GM21367 (cell line): Measurements from ENCODE around the gene EXOC3L2.

Experiments used
- ATAC-seq: cut with Tn5 transposase; IDR thresholded peaks from one replicate; pipeline ENCODE4 v1.9.1; 2021; ENCODE audit not compliant: unreplicated experiment

The EXOC3L2 gene

GRCh38 chr19:45182758-45183157 lies 62.4 kb downstream of the EXOC3L2 start:
- no peak for ATAC-seq

GRCh38 chr19:45180936-45181335 lies 64.3 kb downstream of the EXOC3L2 start:
- ATAC-seq: no peak

- no peak for ATAC-seq
Measured at GRCh38 chr19:45179892-45180370, 65.3 kb downstream of the EXOC3L2 start.

- ATAC-seq: no peak
Measured at GRCh38 chr19:45179072-45179891, 65.9 kb downstream of the EXOC3L2 start.

- peak; percentile 63 for ATAC-seq
Measured at GRCh38 chr19:45178262-45179071, 66.7 kb downstream of the EXOC3L2 start, which contains the start of gene BLOC1S3. Gene BLOC1S3, plus strand, starts transcription at chr19:45178784. Its CDS starts 513 bp downstream, at chr19:45179297.

- peak; percentile 3 for ATAC-seq
Measured at GRCh38 chr19:45177817-45178261, 67.4 kb downstream of the EXOC3L2 start, which contains the start of gene TRAPPC6A. Gene TRAPPC6A, minus strand, starts transcription at chr19:45178237. Its CDS starts 19 bp downstream, at chr19:45178218.

GRCh38 chr19:45175515-45176345 lies 69.5 kb downstream of the EXOC3L2 start:
- no peak for ATAC-seq

- no peak for ATAC-seq
Measured at GRCh38 chr19:45173816-45174215, 71.4 kb downstream of the EXOC3L2 start.

- no peak for ATAC-seq
Measured at GRCh38 chr19:45172611-45173208, 72.5 kb downstream of the EXOC3L2 start.

GRCh38 chr19:45172173-45172572 lies 73.0 kb downstream of the EXOC3L2 start:
- ATAC-seq: no peak

- no peak for ATAC-seq
Measured at GRCh38 chr19:45171211-45171623, 74.0 kb downstream of the EXOC3L2 start.

GRCh38 chr19:45170146-45171106 lies 74.8 kb downstream of the EXOC3L2 start:
- no peak for ATAC-seq

- no peak for ATAC-seq
Measured at GRCh38 chr19:45169602-45170001, 75.6 kb downstream of the EXOC3L2 start.

- no peak for ATAC-seq
Measured at GRCh38 chr19:45168767-45169351, 76.3 kb downstream of the EXOC3L2 start.

- ATAC-seq: no peak
Measured at GRCh38 chr19:45166723-45167252, 78.4 kb downstream of the EXOC3L2 start.

GRCh38 chr19:45164577-45165335 lies 80.5 kb downstream of the EXOC3L2 start:
- no peak for ATAC-seq

GRCh38 chr19:45163751-45164460 lies 81.3 kb downstream of the EXOC3L2 start:
- ATAC-seq: no peak
